SK-N-SH treated with all-trans-retinoic acid at 6 μM for 48 hours (cell line): ENCODE results near the gene SPOCD1.

ENCODE experiments used
- ATAC-seq: fragments of 200-7000 bp; cut with Tn5 transposase; 3 replicates; pipeline ENCODE4 v1.9.1; 2020; ENCODE audit warnings: mild to moderate bottlenecking, moderate library complexity
- ARNTL ChIP-seq: fragments of 450-650 bp; formaldehyde crosslinking; IDR thresholded peaks from 2 replicates; pipeline ENCODE4 v1.5.0; 2020; ENCODE audit warnings: low read depth, mild to moderate bottlenecking, moderate library complexity, borderline replicate concordance
- CREB5 ChIP-seq: fragments of 250-450 bp; sonication (Bioruptor Pico); IDR thresholded peaks from 2 replicates; pipeline ENCODE4 v1.5.1; 2020; ENCODE audit warnings: low read depth, mild to moderate bottlenecking, moderate library complexity
- CSRNP3 ChIP-seq: fragments of 250-450 bp; sonication (Bioruptor Pico); IDR thresholded peaks from 2 replicates; pipeline ENCODE4 v1.5.1; 2021; ENCODE audit warnings: mild to moderate bottlenecking, moderate library complexity
- ESRRG ChIP-seq: fragments of 250-450 bp; sonication (Bioruptor Pico); IDR thresholded peaks from 2 replicates; pipeline ENCODE4 v1.6.1; 2021; ENCODE audit warnings: mild to moderate bottlenecking
- GLIS3 ChIP-seq: fragments of 250-450 bp; sonication (Bioruptor Pico); IDR thresholded peaks from 2 replicates; pipeline ENCODE4 v1.5.0; 2020; ENCODE audit warnings: mild to moderate bottlenecking, moderate library complexity
- PATZ1 ChIP-seq: fragments of 250-450 bp; sonication (Bioruptor Pico); IDR thresholded peaks from 2 replicates; pipeline ENCODE4 v1.8.0; 2020; ENCODE audit warnings: mild to moderate bottlenecking, moderate library complexity, borderline replicate concordance
- POU6F1 ChIP-seq: fragments of 250-450 bp; sonication (Bioruptor Pico); IDR thresholded peaks from 2 replicates; pipeline ENCODE4 v1.8.0; 2021; ENCODE audit warnings: low read depth, mild to moderate bottlenecking, moderate library complexity, borderline replicate concordance
- PPARA ChIP-seq: fragments of 250-450 bp; sonication (Bioruptor Pico); IDR thresholded peaks from 2 replicates; pipeline ENCODE4 v1.5.0; 2020; ENCODE audit warnings: mild to moderate bottlenecking, borderline replicate concordance
- RARB ChIP-seq: fragments of 250-450 bp; sonication (Bioruptor Pico); IDR thresholded peaks from 2 replicates; pipeline ENCODE4 v1.8.0; 2021; ENCODE audit warnings: mild to moderate bottlenecking, moderate library complexity
- SNAI2 ChIP-seq: fragments of 250-450 bp; sonication (Bioruptor Pico); IDR thresholded peaks from 2 replicates; pipeline ENCODE4 v1.5.0; 2020; ENCODE audit warnings: mild to moderate bottlenecking, moderate library complexity
- TCF4 ChIP-seq: fragments of 250-450 bp; sonication (Bioruptor Pico); IDR thresholded peaks from 2 replicates; pipeline ENCODE4 v1.8.0; 2021; ENCODE audit warnings: mild to moderate bottlenecking, moderate library complexity, borderline replicate concordance
- TOX ChIP-seq: fragments of 250-450 bp; sonication (Bioruptor Pico); IDR thresholded peaks from 2 replicates; pipeline ENCODE4 v1.8.0; 2021; ENCODE audit warnings: mild to moderate bottlenecking, moderate library complexity, borderline replicate concordance
- TSHZ2 ChIP-seq: fragments of 250-450 bp; sonication (Bioruptor Pico); IDR thresholded peaks from 2 replicates; pipeline ENCODE4 v1.5.0; 2020; ENCODE audit warnings: mild to moderate bottlenecking, moderate library complexity
- ZFP3 ChIP-seq: fragments of 250-450 bp; sonication (Bioruptor Pico); IDR thresholded peaks from 2 replicates; pipeline ENCODE4 v1.5.0; 2020; ENCODE audit warnings: mild to moderate bottlenecking, moderate library complexity
- ZFP30 ChIP-seq: fragments of 450-650 bp; formaldehyde crosslinking; IDR thresholded peaks from 2 replicates; pipeline ENCODE4 v1.5.0; 2022; ENCODE audit warnings: mild to moderate bottlenecking, moderate library complexity
- ZNF565 ChIP-seq: fragments of 450-650 bp; formaldehyde crosslinking; conservative IDR thresholded peaks from 2 replicates; pipeline ENCODE4 v1.5.0; 2020; ENCODE audit warnings: low read depth, mild to moderate bottlenecking, moderate library complexity
- ZNF70 ChIP-seq: fragments of 450-650 bp; formaldehyde crosslinking; IDR thresholded peaks from 2 replicates; pipeline ENCODE4 v1.5.0; 2020; ENCODE audit warnings: mild to moderate bottlenecking, moderate library complexity
- ZNF8 ChIP-seq: fragments of 450-650 bp; formaldehyde crosslinking; IDR thresholded peaks from 2 replicates; pipeline ENCODE4 v1.5.0; 2020; ENCODE audit warnings: mild to moderate bottlenecking, moderate library complexity

Gene SPOCD1

GRCh38 chr1:31782421-31783410 lies 33.1 kb downstream of the SPOCD1 start (continued):
- TF ChIP-seq ARNTL (CRISPR knock-in tag) = no peak
- TF ChIP-seq PPARA = no peak
- no peak for TF ChIP-seq CSRNP3 (CRISPR knock-in tag)
- no peak for TF ChIP-seq ZNF70 (CRISPR knock-in tag)
- no peak for TF ChIP-seq TCF4 (CRISPR knock-in tag)

- no peak for TF ChIP-seq ESRRG (CRISPR knock-in tag)
- TF ChIP-seq RARB (CRISPR knock-in tag) = no peak
- TF ChIP-seq TSHZ2 (CRISPR knock-in tag) = no peak
- TF ChIP-seq GLIS3 (CRISPR knock-in tag) = no peak
- TF ChIP-seq PATZ1 (CRISPR knock-in tag) = no peak
- TF ChIP-seq, all 23 proteins: peak for 0
- ATAC-seq = peak; percentile 61
Measured at GRCh38 chr1:31781756-31782371, 34.0 kb downstream of the SPOCD1 start.

- TF ChIP-seq GLIS3 (CRISPR knock-in tag) (no peak), ZNF8 (CRISPR knock-in tag) (no peak), TOX (CRISPR knock-in tag) (no peak), POU6F1 (CRISPR knock-in tag) (no peak)
- peak; percentile 8; the same call in 1 of the 3 replicates for ATAC-seq
Measured at GRCh38 chr1:31781138-31781755, 34.6 kb downstream of the SPOCD1 start.

GRCh38 chr1:31780632-31781031 lies 35.2 kb downstream of the SPOCD1 start:
- no peak for ATAC-seq
- TF ChIP-seq ZNF565 (no peak), ZNF8 (CRISPR knock-in tag) (no peak), POU6F1 (CRISPR knock-in tag) (no peak), ARNTL (CRISPR knock-in tag) (no peak), PPARA (no peak), TSHZ2 (CRISPR knock-in tag) (no peak), ZFP3 (CRISPR knock-in tag) (no peak), CREB5 (CRISPR knock-in tag) (no peak), ZFP30 (CRISPR knock-in tag) (no peak), SNAI2 (CRISPR knock-in tag) (no peak)
